ENCODE results near the gene DHH. TPM values are rescaled to one million over a fixed set of nuclear protein-coding genes. Genes with fewer than 3 reads are reported as not detected.
A peak's percentile ranks its signal among the peaks of the same experiment; 100 is the strongest.

The DHH gene
- total and polyA plus RNA-seq, 9 of the 15 experiments (the other 6 are each of a cell fraction or from before 2014, with no cell fraction given), result 0.07 to 2.6 (median 0.54) TPM

GRCh38 chr12:49130151-49131050 lies 35.8 kb upstream of the DHH start (continued):
- TF ChIP-seq, protein P1, sequence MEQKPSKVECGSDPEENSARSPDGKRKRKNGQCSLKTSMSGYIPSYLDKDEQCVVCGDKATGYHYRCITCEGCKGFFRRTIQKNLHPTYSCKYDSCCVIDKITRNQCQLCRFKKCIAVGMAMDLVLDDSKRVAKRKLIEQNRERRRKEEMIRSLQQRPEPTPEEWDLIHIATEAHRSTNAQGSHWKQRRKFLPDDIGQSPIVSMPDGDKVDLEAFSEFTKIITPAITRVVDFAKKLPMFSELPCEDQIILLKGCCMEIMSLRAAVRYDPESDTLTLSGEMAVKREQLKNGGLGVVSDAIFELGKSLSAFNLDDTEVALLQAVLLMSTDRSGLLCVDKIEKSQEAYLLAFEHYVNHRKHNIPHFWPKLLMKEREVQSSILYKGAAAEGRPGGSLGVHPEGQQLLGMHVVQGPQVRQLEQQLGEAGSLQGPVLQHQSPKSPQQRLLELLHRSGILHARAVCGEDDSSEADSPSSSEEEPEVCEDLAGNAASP (IDR thresholded peaks at IDR 0.05), result no peak
- TF ChIP-seq HMGXB4 (CRISPR knock-in tag; IDR thresholded peaks at IDR 0.05) (peak; percentile 90; the same call in 1 of the 2 replicates), CUX1 (CRISPR knock-in tag; IDR thresholded peaks at IDR 0.05) (no peak), ZNF589 (CRISPR knock-in tag; IDR thresholded peaks at IDR 0.05; ENCODE audit: low read depth) (0 out of 2 replicates have a peak, but pooled peaks have one; percentile 58), SMAD1 (IDR thresholded peaks at IDR 0.05; ENCODE audit: low read depth, low read length, partially characterized antibody) (peak; percentile 40), GTF2B (IDR thresholded peaks at IDR 0.05; ENCODE audit: extremely low read depth, insufficient read length) (no peak), ZNF766 (CRISPR knock-in tag; conservative IDR thresholded peaks at IDR 0.05) (peak; percentile 85), ZNF830 (CRISPR knock-in tag; IDR thresholded peaks at IDR 0.05) (no peak), POLR2AphosphoS2 (IDR thresholded peaks at IDR 0.05; ENCODE audit: low read length) (peak; percentile 94), HIVEP1 (CRISPR knock-in tag; IDR thresholded peaks at IDR 0.05) (no peak), L3MBTL2 (IDR thresholded peaks at IDR 0.05) (peak; percentile 95), TEAD4 (IDR thresholded peaks at IDR 0.05; ENCODE audit: low read length) (peak; percentile 39), TEAD4 (CRISPR knock-in tag; IDR thresholded peaks at IDR 0.05; ENCODE audit: borderline replicate concordance) (no peak), ZNF134 (CRISPR knock-in tag; conservative IDR thresholded peaks at IDR 0.05) (no peak), NONO (IDR thresholded peaks at IDR 0.05; ENCODE audit: low read depth in 2 of 2, low read length in 1 of 2) (peak in 1 of 2 experiments; percentile 87; a peak in 3 of 4 replicates)
- TF ChIP-seq, protein P2, sequence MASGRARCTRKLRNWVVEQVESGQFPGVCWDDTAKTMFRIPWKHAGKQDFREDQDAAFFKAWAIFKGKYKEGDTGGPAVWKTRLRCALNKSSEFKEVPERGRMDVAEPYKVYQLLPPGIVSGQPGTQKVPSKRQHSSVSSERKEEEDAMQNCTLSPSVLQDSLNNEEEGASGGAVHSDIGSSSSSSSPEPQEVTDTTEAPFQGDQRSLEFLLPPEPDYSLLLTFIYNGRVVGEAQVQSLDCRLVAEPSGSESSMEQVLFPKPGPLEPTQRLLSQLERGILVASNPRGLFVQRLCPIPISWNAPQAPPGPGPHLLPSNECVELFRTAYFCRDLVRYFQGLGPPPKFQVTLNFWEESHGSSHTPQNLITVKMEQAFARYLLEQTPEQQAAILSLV (tag; IDR thresholded peaks at IDR 0.05), result no peak
